ENCODE measurements around the gene FHIT. TPM values are rescaled to one million over a fixed set of nuclear protein-coding genes. Genes with fewer than 3 reads are reported as not detected.

Gene FHIT
- total and polyA plus RNA-seq, 4 donors, result 2.1 to 14.7 (median 6.6) TPM

- TF ChIP-seq ZBTB33 (IDR thresholded peaks at IDR 0.05) (no peak), TAF1 (conservative IDR thresholded peaks at IDR 0.05) (no peak), FOXA2 (IDR thresholded peaks at IDR 0.05) (no peak), FOXA1 (IDR thresholded peaks at IDR 0.05) (no peak), RXRA (IDR thresholded peaks at IDR 0.05) (no peak), RAD21 (IDR thresholded peaks at IDR 0.05) (no peak), YY1 (IDR thresholded peaks at IDR 0.05) (no peak), NR2F2 (IDR thresholded peaks at IDR 0.05) (no peak), HNF4G (IDR thresholded peaks at IDR 0.05) (no peak), HNF4A (conservative IDR thresholded peaks at IDR 0.05) (no peak), ATF3 (IDR thresholded peaks at IDR 0.05) (no peak)
Observed at GRCh38 chr3:61077551-61077950, 173.7 kb downstream of the FHIT start (continued).

GRCh38 chr3:61074783-61075182 lies 176.5 kb downstream of the FHIT start:
- Histone ChIP-seq H3K9me3 (ENCODE audit: control insufficient read depth in 4 of 4, low read length in 3 of 4) (no peaks in the 10 kb centered on the region), H3K27me3 (ENCODE audit: control insufficient read depth in 4 of 4, insufficient read depth in 4 of 4, low read length in 3 of 4) (no peaks in the 10 kb centered on the region), H3K9ac (ENCODE audit: low read depth in 1 of 2, low read length in 2 of 2) (no peak overlapping the region), H3K4me1 (ENCODE audit: control insufficient read depth in 4 of 4, insufficient read depth in 4 of 4, low read length in 3 of 4) (no peaks in the 10 kb centered on the region), H3K4me3 (ENCODE audit: low read depth in 1 of 3, low read length in 3 of 3) (no peak overlapping the region), H3K36me3 (ENCODE audit: control insufficient read depth in 4 of 4, insufficient read depth in 3 of 4, low read depth in 1 of 4, low read length in 3 of 4) (no peaks in the 10 kb centered on the region), H3K27ac (ENCODE audit: low read depth in 1 of 2, low read length in 2 of 2) (no peak overlapping the region)
- DNase-seq (ENCODE audit: low spot score), result no peak
- WGBS, result 81% methylated on average over 3 of the region's 3 CpGs
- TF ChIP-seq YY1 (IDR thresholded peaks at IDR 0.05), result no peak
- no peak for TF ChIP-seq CTCF (IDR thresholded peaks at IDR 0.05; ENCODE audit: low read depth, low read length, missing input control)
- no peak for TF ChIP-seq REST (IDR thresholded peaks at IDR 0.05)
- no peak for TF ChIP-seq GABPA (IDR thresholded peaks at IDR 0.05 in 1 of 2, conservative IDR thresholded peaks at IDR 0.05 in 1 of 2)
- no peak for TF ChIP-seq FOXA1 (IDR thresholded peaks at IDR 0.05)
- no peak for TF ChIP-seq MAX (IDR thresholded peaks at IDR 0.05)
- TF ChIP-seq HNF4A (conservative IDR thresholded peaks at IDR 0.05), result no peak
- TF ChIP-seq ZBTB33 (IDR thresholded peaks at IDR 0.05), result no peak
- no peak for TF ChIP-seq TAF1 (conservative IDR thresholded peaks at IDR 0.05)
- no peak for TF ChIP-seq EGR1 (IDR thresholded peaks at IDR 0.05; ENCODE audit: low read depth in 2 of 2)
- no peak for TF ChIP-seq NR2F2 (IDR thresholded peaks at IDR 0.05)
- no peak for TF ChIP-seq RAD21 (IDR thresholded peaks at IDR 0.05)
- no peak for TF ChIP-seq ATF3 (IDR thresholded peaks at IDR 0.05)
- no peak for TF ChIP-seq RXRA (IDR thresholded peaks at IDR 0.05)
- no peak for TF ChIP-seq SP1 (IDR thresholded peaks at IDR 0.05)
- no peak for TF ChIP-seq FOXA2 (IDR thresholded peaks at IDR 0.05)
- no peak for TF ChIP-seq JUND (IDR thresholded peaks at IDR 0.05)

All from liver (tissue), 9 donors.